ENCODE results near the gene CERS6.

- TF ChIP-seq REST (IDR thresholded peaks at IDR 0.05) (no peak), CTCF (IDR thresholded peaks at IDR 0.05; ENCODE audit: low read depth, low read length, missing input control) (no peak), TAF1 (conservative IDR thresholded peaks at IDR 0.05) (no peak), ATF3 (IDR thresholded peaks at IDR 0.05) (no peak), YY1 (IDR thresholded peaks at IDR 0.05) (no peak), EGR1 (IDR thresholded peaks at IDR 0.05; ENCODE audit: low read depth in 2 of 2) (no peak), ZBTB33 (IDR thresholded peaks at IDR 0.05) (no peak), HNF4A (conservative IDR thresholded peaks at IDR 0.05) (no peak), RXRA (IDR thresholded peaks at IDR 0.05) (no peak), FOXA1 (IDR thresholded peaks at IDR 0.05) (no peak)
Observed at GRCh38 chr2:168471163-168471475, 15.0 kb downstream of the CERS6 start.

Measured in liver (tissue), 3 donors.